GM19324 (cell line): ENCODE data around the gene MYO5B.
"Not testable (repeated sequence)": the region's sequence is repeated elsewhere in the genome, so short reads cannot be mapped to it uniquely, and the experiment has no call there.

ENCODE experiments used
- ATAC-seq: cut with Tn5 transposase; IDR thresholded peaks from one replicate; pipeline ENCODE4 v1.9.1; 2021; ENCODE audit warnings: mild to moderate bottlenecking, moderate library complexity; ENCODE audit not compliant: unreplicated experiment, low FRiP score

The MYO5B gene

GRCh38 chr18:49845629-49846360 lies 349.2 kb downstream of the MYO5B start:
- ATAC-seq = no peak

- no peak for ATAC-seq
Observed at GRCh38 chr18:49844903-49845302, 350.0 kb downstream of the MYO5B start.

- no peak for ATAC-seq
Observed at GRCh38 chr18:49843778-49844625, 350.9 kb downstream of the MYO5B start.

GRCh38 chr18:49843131-49843530 lies 351.8 kb downstream of the MYO5B start:
- no peak for ATAC-seq

DNA sequence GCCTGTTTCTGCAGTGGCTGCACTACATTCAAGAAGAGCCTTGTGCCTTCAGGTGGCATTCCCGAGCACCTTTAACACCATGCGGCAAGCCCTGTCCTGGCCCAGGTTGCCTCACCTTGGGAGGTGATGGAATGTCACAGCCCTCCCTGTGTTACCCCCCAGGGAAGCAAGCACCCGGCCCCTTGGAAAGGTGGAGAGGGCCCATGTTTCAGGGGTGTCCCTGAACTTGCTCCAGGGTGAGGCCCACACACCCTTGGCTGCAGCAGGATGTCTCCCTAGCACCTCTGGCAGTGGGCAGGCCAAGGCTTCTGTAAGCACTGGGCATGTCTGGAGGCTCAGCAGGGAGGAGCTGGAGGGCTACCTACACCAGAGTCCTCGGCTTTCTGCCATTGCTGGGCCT lies 352.3 kb downstream of the MYO5B start:
- ATAC-seq = no peak

GRCh38 chr18:49841236-49842217 lies 353.4 kb downstream of the MYO5B start:
- ATAC-seq = no peak

DNA sequence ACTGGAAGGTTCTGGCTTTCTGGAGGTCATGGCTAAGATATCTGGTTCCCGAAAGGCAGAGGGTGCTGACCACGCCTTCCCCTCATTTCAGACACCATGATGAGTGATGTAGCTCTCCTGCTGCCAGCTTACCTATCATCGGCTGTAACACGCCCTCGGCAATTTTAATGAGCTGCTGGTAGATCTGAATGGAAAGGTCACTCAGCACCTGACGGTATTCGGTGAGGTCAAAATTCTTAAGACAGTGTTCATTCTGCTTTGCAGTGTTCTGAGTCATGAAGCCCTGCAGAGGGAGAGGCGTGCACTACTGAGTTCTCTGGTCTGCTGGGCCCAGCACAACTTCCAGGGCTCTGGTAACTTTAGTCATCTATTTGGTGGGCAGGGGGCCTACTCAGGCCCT lies 355.9 kb downstream of the MYO5B start:
- ATAC-seq = no peak

GRCh38 chr18:49838381-49838780 lies 356.6 kb downstream of the MYO5B start:
- no peak for ATAC-seq

- no peak for ATAC-seq
Observed at GRCh38 chr18:49837889-49838288, 357.1 kb downstream of the MYO5B start.

DNA sequence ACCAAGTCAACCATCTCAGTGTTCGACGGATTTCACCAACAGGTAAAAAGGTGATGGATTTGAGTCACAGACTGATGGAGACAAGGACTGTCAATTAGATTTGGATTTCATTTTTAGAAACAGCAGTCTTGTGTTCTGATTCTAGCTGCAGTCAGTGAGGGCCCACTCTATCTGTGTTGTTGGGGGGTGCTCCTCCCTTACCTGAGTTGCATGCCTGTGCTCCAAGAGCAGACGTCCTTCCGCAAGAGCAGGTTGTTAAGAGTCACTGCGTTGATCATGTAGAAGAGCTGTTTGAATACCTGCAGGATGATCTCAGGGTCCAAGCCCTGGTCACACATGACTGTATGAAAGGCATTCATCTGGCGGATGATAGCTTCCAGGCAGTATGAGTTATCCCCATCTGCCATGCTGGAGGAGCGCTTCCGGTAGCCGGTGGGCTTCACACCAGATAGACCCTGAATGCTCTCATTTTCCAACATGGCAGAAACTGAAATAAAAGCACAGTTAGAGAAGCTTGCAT lies 357.6 kb downstream of the MYO5B start:
- ATAC-seq = not testable (repeated sequence)

DNA sequence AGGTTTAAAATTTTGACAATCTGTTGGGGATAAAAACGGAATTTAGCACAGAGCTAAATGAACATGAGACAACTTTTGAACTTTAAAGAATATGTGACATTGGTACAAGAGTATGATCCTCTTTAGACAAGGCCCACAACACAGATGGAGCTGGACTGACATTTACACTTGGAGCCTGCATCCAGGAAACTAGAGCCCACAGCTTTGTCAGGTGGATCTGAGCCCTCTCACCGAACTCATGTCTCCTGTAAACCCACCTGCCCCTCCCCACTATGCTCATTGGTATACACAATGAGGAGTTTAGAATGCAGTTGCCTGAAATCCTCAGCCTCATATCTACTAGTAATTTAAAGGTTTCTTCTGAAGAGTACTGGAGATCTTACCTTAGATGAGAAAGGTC lies 359.5 kb downstream of the MYO5B start:
- no peak for ATAC-seq

GRCh38 chr18:49834258-49834657 lies 360.7 kb downstream of the MYO5B start:
- ATAC-seq = no peak

DNA sequence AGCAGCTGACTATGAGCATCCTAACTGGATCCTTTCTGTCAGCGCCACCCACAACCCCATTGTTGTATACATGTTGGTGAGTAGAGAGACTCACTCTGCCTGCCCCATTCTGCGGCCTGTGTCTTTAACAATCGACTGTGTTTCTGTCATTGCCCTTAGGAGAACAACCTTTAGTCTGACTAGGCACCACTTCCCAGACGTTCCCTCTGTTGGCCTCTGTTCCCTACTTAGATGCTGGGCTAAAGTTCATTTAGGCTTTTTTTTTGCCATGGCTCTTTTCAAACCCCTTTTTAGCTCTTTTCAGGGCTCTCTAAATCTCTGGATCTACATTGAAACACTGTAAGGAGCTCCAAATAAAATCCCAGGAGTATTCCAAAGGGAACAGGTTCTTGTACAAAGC lies 361.1 kb downstream of the MYO5B start:
- ATAC-seq = no peak

GRCh38 chr18:49832221-49832647 lies 362.7 kb downstream of the MYO5B start:
- no peak for ATAC-seq

GRCh38 chr18:49827996-49828395 lies 367.0 kb downstream of the MYO5B start:
- no peak for ATAC-seq

GRCh38 chr18:49819823-49820671 lies 374.9 kb downstream of the MYO5B start:
- ATAC-seq = peak; percentile 56

GRCh38 chr18:49819071-49819662 lies 375.8 kb downstream of the MYO5B start:
- no peak for ATAC-seq

GRCh38 chr18:49817947-49818346 lies 377.0 kb downstream of the MYO5B start:
- no peak for ATAC-seq

GRCh38 chr18:49815927-49816326 lies 379.0 kb downstream of the MYO5B start:
- ATAC-seq = no peak
